Measurements from ENCODE around the gene NSF.

GRCh38 chr17:46768540-46768870 is 178.0 kb downstream of the NSF start:
- TF ChIP-seq, protein P1, sequence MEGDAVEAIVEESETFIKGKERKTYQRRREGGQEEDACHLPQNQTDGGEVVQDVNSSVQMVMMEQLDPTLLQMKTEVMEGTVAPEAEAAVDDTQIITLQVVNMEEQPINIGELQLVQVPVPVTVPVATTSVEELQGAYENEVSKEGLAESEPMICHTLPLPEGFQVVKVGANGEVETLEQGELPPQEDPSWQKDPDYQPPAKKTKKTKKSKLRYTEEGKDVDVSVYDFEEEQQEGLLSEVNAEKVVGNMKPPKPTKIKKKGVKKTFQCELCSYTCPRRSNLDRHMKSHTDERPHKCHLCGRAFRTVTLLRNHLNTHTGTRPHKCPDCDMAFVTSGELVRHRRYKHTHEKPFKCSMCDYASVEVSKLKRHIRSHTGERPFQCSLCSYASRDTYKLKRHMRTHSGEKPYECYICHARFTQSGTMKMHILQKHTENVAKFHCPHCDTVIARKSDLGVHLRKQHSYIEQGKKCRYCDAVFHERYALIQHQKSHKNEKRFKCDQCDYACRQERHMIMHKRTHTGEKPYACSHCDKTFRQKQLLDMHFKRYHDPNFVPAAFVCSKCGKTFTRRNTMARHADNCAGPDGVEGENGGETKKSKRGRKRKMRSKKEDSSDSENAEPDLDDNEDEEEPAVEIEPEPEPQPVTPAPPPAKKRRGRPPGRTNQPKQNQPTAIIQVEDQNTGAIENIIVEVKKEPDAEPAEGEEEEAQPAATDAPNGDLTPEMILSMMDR (IDR thresholded peaks at IDR 0.05): no peak
- no peak for TF ChIP-seq EP300 (IDR thresholded peaks at IDR 0.05; ENCODE audit: low read depth)
- no peak for TF ChIP-seq POLR2A (IDR thresholded peaks at IDR 0.05)
- TF ChIP-seq POLR2AphosphoS5 (IDR thresholded peaks at IDR 0.05): no peak

Measured in transverse colon (tissue), 4 donors.